Lower leg skin (tissue), 3 donors: ENCODE measurements around the gene CENPO.

Experiments
- CTCF ChIP-seq, 3 donors: fragments of 450-650 bp; IDR thresholded peaks; one replicate each; pipeline ENCODE4 v1.5.1; 2016; ENCODE audit warnings: antibody characterized with exemption in 3 of 3, mild to moderate bottlenecking in 3 of 3, moderate library complexity in 2 of 3
- POLR2A ChIP-seq, 2 donors: fragments of 450-650 bp; IDR thresholded peaks; one replicate each; pipeline ENCODE4 v1.6.1; 2016 to 2017; ENCODE audit warnings: antibody characterized with exemption in 2 of 2, mild to moderate bottlenecking in 1 of 2, moderate library complexity in 1 of 2

- no peak for TF ChIP-seq CTCF (IDR thresholded peaks at IDR 0.05)
- no peak for TF ChIP-seq POLR2A (IDR thresholded peaks at IDR 0.05)
Measured at GRCh38 chr2:24856791-24857211, 63.6 kb downstream of the CENPO start.
